Trophoblast cell (in vitro differentiated cells and primary cell): ENCODE data around the gene SLC25A15.

Experiments
- DNase-seq, 2 donors: peaks; one replicate each; pipeline ENCODE4 v3.0.0-alpha.2; 2016
- H2AFZ ChIP-seq: 2 replicates; pipeline ENCODE4 v1.6.1; 2013; ENCODE audit warnings: low read length, moderate library complexity, mild to moderate bottlenecking; ENCODE audit not compliant: insufficient read depth, poor library complexity
- H2AK5ac ChIP-seq: 2 replicates; pipeline ENCODE4 v1.6.1; 2013; ENCODE audit warnings: mild to moderate bottlenecking, low read length
- H2BK120ac ChIP-seq: 2 replicates; pipeline ENCODE4 v1.6.1; 2013; ENCODE audit warnings: low read length, mild to moderate bottlenecking, moderate library complexity; ENCODE audit not compliant: insufficient read depth, poor library complexity
- H2BK12ac ChIP-seq: 2 replicates; pipeline ENCODE4 v1.6.1; 2013; ENCODE audit warnings: mild to moderate bottlenecking, low read length, moderate library complexity
- H2BK5ac ChIP-seq: 2 replicates; pipeline ENCODE4 v1.6.1; 2013; ENCODE audit warnings: low read length, low read depth, moderate library complexity, mild to moderate bottlenecking; ENCODE audit not compliant: poor library complexity
- H3K14ac ChIP-seq: 2 replicates; pipeline ENCODE4 v1.6.1; 2013; ENCODE audit warnings: mild to moderate bottlenecking, low read length
- H3K18ac ChIP-seq: 2 replicates; pipeline ENCODE4 v1.6.1; 2013; ENCODE audit warnings: mild to moderate bottlenecking, low read length
- H3K23ac ChIP-seq: 2 replicates; pipeline ENCODE4 v1.6.1; 2013; ENCODE audit warnings: low read length
- H3K27ac ChIP-seq: 2 replicates; pipeline ENCODE4 v1.5.1; 2013; ENCODE audit warnings: low read depth, mild to moderate bottlenecking, inconsistent platforms, low read length, moderate library complexity
- H3K27me3 ChIP-seq: 2 replicates; pipeline ENCODE4 v1.6.1; 2013; ENCODE audit warnings: inconsistent platforms, mild to moderate bottlenecking, low read length, moderate library complexity; ENCODE audit not compliant: insufficient read depth
- H3K36me3 ChIP-seq, 2 experiments: 1 replicate in 1 of 2; 2 replicates in 1 of 2; pipeline ENCODE4 v1.6.1; 2013; ENCODE audit warnings: low read length in 2 of 2, mild to moderate bottlenecking in 2 of 2, moderate library complexity in 1 of 2; ENCODE audit not compliant: insufficient read depth in 2 of 2, control insufficient read depth in 1 of 2
- H3K4ac ChIP-seq: 2 replicates; pipeline ENCODE4 v1.6.1; 2013; ENCODE audit warnings: low read depth, mild to moderate bottlenecking, low read length, moderate library complexity
- H3K4me1 ChIP-seq, 2 experiments: 1 replicate in 1 of 2; 2 replicates in 1 of 2; pipeline ENCODE4 v1.6.1; 2013; ENCODE audit warnings: low read length in 2 of 2, mild to moderate bottlenecking in 2 of 2, moderate library complexity in 1 of 2; ENCODE audit not compliant: insufficient read depth in 2 of 2, control insufficient read depth in 1 of 2
- H3K4me2 ChIP-seq: 2 replicates; pipeline ENCODE4 v1.6.1; 2013; ENCODE audit warnings: inconsistent platforms, mild to moderate bottlenecking, low read length, moderate library complexity
- H3K4me3 ChIP-seq: 2 replicates; pipeline ENCODE4 v1.5.1; 2013; ENCODE audit warnings: mild to moderate bottlenecking, low read depth, low read length, inconsistent platforms
- H3K79me1 ChIP-seq: one replicate; pipeline ENCODE4 v1.6.1; 2013; ENCODE audit warnings: low read length
- H3K79me2 ChIP-seq: 2 replicates; pipeline ENCODE4 v1.6.1; 2013; ENCODE audit warnings: low read length, mild to moderate bottlenecking; ENCODE audit not compliant: control insufficient read depth, insufficient read depth, poor library complexity
- H3K9ac ChIP-seq: 2 replicates; pipeline ENCODE4 v1.6.1; 2013; ENCODE audit warnings: mild to moderate bottlenecking, low read length
- H3K9me3 ChIP-seq: 2 replicates; pipeline ENCODE4 v1.6.1; 2013; ENCODE audit warnings: low read depth, mild to moderate bottlenecking, control low read depth, inconsistent platforms, low read length; ENCODE audit not compliant: insufficient read depth
- H4K12ac ChIP-seq: 2 replicates; pipeline ENCODE4 v1.6.1; 2013; ENCODE audit warnings: low read depth, mild to moderate bottlenecking, low read length, moderate library complexity
- H4K8ac ChIP-seq: 2 replicates; pipeline ENCODE4 v1.6.1; 2013; ENCODE audit warnings: low read depth, mild to moderate bottlenecking, low read length, moderate library complexity
- H4K91ac ChIP-seq: one replicate; pipeline ENCODE4 v1.6.1; 2013; ENCODE audit warnings: low read depth, mild to moderate bottlenecking, low read length, moderate library complexity
- WGBS: extraction: QIAGEN DNeasy Blood & Tissue Kit; methylation state at CpG from one replicate; pipeline ENCODE4 v1.1.7; 2013; ENCODE audit warnings: missing lambda C conversion rate; ENCODE audit not compliant: insufficient read length, insufficient coverage; ENCODE audit errors: extremely low coverage; 5-methylcytosine and 5-hydroxymethylcytosine counted together

Gene SLC25A15

GRCh38 chr13:40793339-40793738, 3.9 kb downstream of the SLC25A15 start:
- H3K9ac ChIP-seq: no peak overlapping the region
- H3K4me3 ChIP-seq: no peak overlapping the region
- no peak overlapping the region for H4K91ac ChIP-seq
- no peak overlapping the region for H2AFZ ChIP-seq
- H3K4me2 ChIP-seq: no peak overlapping the region
- peak in 1 of 2 donors; percentile 68 for DNase-seq
- WGBS: no CpG with 5 or more reads among the region's 3 CpGs
- no peak overlapping the region for H2BK5ac ChIP-seq
- H4K12ac ChIP-seq: no peak overlapping the region
- peaks cover 8% of the 10 kb centered on the region for H3K79me2 ChIP-seq
- no peak overlapping the region for H3K27ac ChIP-seq
- H3K36me3 ChIP-seq: peaks cover 6 to 13% of the 10 kb centered on the region in 2 experiments
- H3K9me3 ChIP-seq: peaks cover 7% of the 10 kb centered on the region
- no peak overlapping the region for H2BK12ac ChIP-seq
- no peak overlapping the region for H4K8ac ChIP-seq
- H3K4me1 ChIP-seq: peaks cover 5 to 7% of the 10 kb centered on the region in 2 experiments
- H2BK120ac ChIP-seq: no peak overlapping the region
- H3K18ac ChIP-seq: no peak overlapping the region
- H3K79me1 ChIP-seq: peaks cover 9% of the 10 kb centered on the region
- no peaks in the 10 kb centered on the region for H3K27me3 ChIP-seq
- no peak overlapping the region for H3K14ac ChIP-seq
- no peak overlapping the region for H3K4ac ChIP-seq
- no peak overlapping the region for H3K23ac ChIP-seq
- H2AK5ac ChIP-seq: no peak overlapping the region

- whole genome bisulfite sequencing: no CpG with 5 or more reads among the region's 13 CpGs
- Histone ChIP-seq H3K9ac (no peak overlapping the region), H4K8ac (no peak overlapping the region), H3K79me2 (peaks cover 2% of the 10 kb centered on the region), H3K14ac (no peak overlapping the region), H3K9me3 (peaks cover 5% of the 10 kb centered on the region), H3K4me2 (no peak overlapping the region), H3K18ac (no peak overlapping the region), H3K36me3 (peaks cover 14 to 23% of the 10 kb centered on the region in 2 experiments), H2BK5ac (no peak overlapping the region), H3K4me1 (peaks cover 2 to 5% of the 10 kb centered on the region in 2 experiments), H2AFZ (no peak overlapping the region), H3K23ac (no peak overlapping the region), H3K4me3 (no peak overlapping the region), H3K27me3 (no peaks in the 10 kb centered on the region), H2AK5ac (no peak overlapping the region), H3K79me1 (peaks cover 3% of the 10 kb centered on the region), H3K4ac (no peak overlapping the region), H4K91ac (no peak overlapping the region), H2BK12ac (no peak overlapping the region), H3K27ac (no peak overlapping the region), H4K12ac (no peak overlapping the region), H2BK120ac (no peak overlapping the region)
- DNase-seq: peak; percentile 96 to 98
Measured at GRCh38 chr13:40794414-40795368, 5.3 kb downstream of the SLC25A15 start.

- no peaks in the 10 kb centered on the region for H3K27me3 ChIP-seq
- peaks cover 5% of the 10 kb centered on the region for H3K9me3 ChIP-seq
- H3K27ac ChIP-seq: no peak overlapping the region
- no peak overlapping the region for H4K91ac ChIP-seq
- peak in 1 of 2 donors; percentile 69 for DNase-seq
- no peak overlapping the region for H2AFZ ChIP-seq
- WGBS: no CpG with 5 or more reads among the region's 6 CpGs
- no peak overlapping the region for H3K9ac ChIP-seq
- no peak overlapping the region for H3K4ac ChIP-seq
- no peaks in the 10 kb centered on the region for H3K79me1 ChIP-seq
- H3K23ac ChIP-seq: no peak overlapping the region
- no peak overlapping the region for H2AK5ac ChIP-seq
- H3K4me1 ChIP-seq: peaks cover 2 to 4% of the 10 kb centered on the region in 2 experiments
- no peak overlapping the region for H2BK120ac ChIP-seq
- no peak overlapping the region for H3K14ac ChIP-seq
- peaks cover 17 to 31% of the 10 kb centered on the region in 2 experiments for H3K36me3 ChIP-seq
- no peak overlapping the region for H4K12ac ChIP-seq
- H3K79me2 ChIP-seq: no peaks in the 10 kb centered on the region
- H4K8ac ChIP-seq: no peak overlapping the region
- H3K18ac ChIP-seq: no peak overlapping the region
- no peak overlapping the region for H3K4me3 ChIP-seq
- H3K4me2 ChIP-seq: no peak overlapping the region
- no peak overlapping the region for H2BK5ac ChIP-seq
- H2BK12ac ChIP-seq: no peak overlapping the region
Measured at GRCh38 chr13:40796649-40797048, 7.2 kb downstream of the SLC25A15 start.

- no peak overlapping the region for H3K4me2 ChIP-seq
Measured at GRCh38 chr13:40798380-40798779, 9.0 kb downstream of the SLC25A15 start.

More at GRCh38 chr13:40798380-40798779, 9.0 kb downstream of the SLC25A15 start:
- H2BK120ac ChIP-seq: no peak overlapping the region
- H3K36me3 ChIP-seq: peaks cover 17 to 30% of the 10 kb centered on the region in 2 experiments
- no peaks in the 10 kb centered on the region for H3K79me2 ChIP-seq
- no peak overlapping the region for H4K91ac ChIP-seq
- no peak overlapping the region for H3K4ac ChIP-seq
- H2BK5ac ChIP-seq: no peak overlapping the region
- no peak overlapping the region for H3K4me3 ChIP-seq
- no peak overlapping the region for H2AK5ac ChIP-seq
- H3K79me1 ChIP-seq: no peaks in the 10 kb centered on the region
- H2BK12ac ChIP-seq: no peak overlapping the region
- no peak overlapping the region for H4K8ac ChIP-seq
- H3K14ac ChIP-seq: no peak overlapping the region
- peaks cover 3% of the 10 kb centered on the region for H3K9me3 ChIP-seq
- H3K23ac ChIP-seq: no peak overlapping the region
- no peak overlapping the region for H2AFZ ChIP-seq
- WGBS: no CpG with 5 or more reads among the region's 9 CpGs
- H4K12ac ChIP-seq: no peak overlapping the region
- no peak overlapping the region for H3K18ac ChIP-seq
- H3K9ac ChIP-seq: no peak overlapping the region
- H3K27me3 ChIP-seq: no peaks in the 10 kb centered on the region
- DNase-seq: no peak
- H3K27ac ChIP-seq: no peak overlapping the region
- H3K4me1 ChIP-seq: peaks cover 2 to 4% of the 10 kb centered on the region in 2 experiments
